Tibial artery (tissue), 4 donors: ENCODE data around the gene ADAMTS9.

ENCODE experiments used
- DNase-seq, 2 donors: peaks; one replicate each; pipeline ENCODE4 v3.0.0-alpha.2; 2019
- H3K27ac ChIP-seq, 2 donors: fragments of 200-600 bp; sonication (generic) in 1 of 2; 1 replicate in 1 of 2; 2 replicates in 1 of 2; pipeline ENCODE4 v1.5.1; 2018 to 2019; ENCODE audit warnings: mild to moderate bottlenecking in 1 of 2
- H3K27me3 ChIP-seq, 2 donors: fragments of 200-600 bp; sonication (generic) in 1 of 2; one replicate each; pipeline versions ENCODE4 v1.5.1 to v1.6.0; 2016 to 2019
- H3K36me3 ChIP-seq, 3 donors: fragments of 200-600 bp; sonication (generic) in 2 of 3; one replicate each; pipeline ENCODE4 v1.5.1; 2016 to 2019; ENCODE audit warnings: mild to moderate bottlenecking in 2 of 3
- H3K4me1 ChIP-seq, 4 donors: fragments of 200-600 bp; sonication (generic) in 2 of 4; 1 replicate in 3 of 4; 2 replicates in 1 of 4; pipeline ENCODE4 v1.5.1; 2016 to 2019
- H3K4me3 ChIP-seq, 2 donors: fragments of 200-600 bp; sonication (generic) in 1 of 2; 1 replicate in 1 of 2; 2 replicates in 1 of 2; pipeline ENCODE4 v1.5.1; 2018 to 2019; ENCODE audit warnings: mild to moderate bottlenecking in 2 of 2
- H3K9me3 ChIP-seq, 3 donors: fragments of 200-600 bp; sonication (generic) in 1 of 3; one replicate each; pipeline ENCODE4 v1.5.1; 2016 to 2019
- intact Hi-C: fragments of 100-400 bp; cut with DNase I; formaldehyde crosslinking; loops from one replicate; pipeline ENCODE4 v1.15.0; 2023; ENCODE audit warnings: low total_unique reads
- TF ChIP-seq, protein P1 (sequence below), 2 experiments: fragments of 200-600 bp in 1 of 2; fragments of 450-650 bp in 1 of 2; IDR thresholded peaks; one replicate each; pipeline ENCODE4 v1.5.1; 2017 to 2019; ENCODE audit warnings: antibody characterized with exemption in 2 of 2, mild to moderate bottlenecking in 1 of 2, moderate library complexity in 1 of 2

ADAMTS9 gene

DNA sequence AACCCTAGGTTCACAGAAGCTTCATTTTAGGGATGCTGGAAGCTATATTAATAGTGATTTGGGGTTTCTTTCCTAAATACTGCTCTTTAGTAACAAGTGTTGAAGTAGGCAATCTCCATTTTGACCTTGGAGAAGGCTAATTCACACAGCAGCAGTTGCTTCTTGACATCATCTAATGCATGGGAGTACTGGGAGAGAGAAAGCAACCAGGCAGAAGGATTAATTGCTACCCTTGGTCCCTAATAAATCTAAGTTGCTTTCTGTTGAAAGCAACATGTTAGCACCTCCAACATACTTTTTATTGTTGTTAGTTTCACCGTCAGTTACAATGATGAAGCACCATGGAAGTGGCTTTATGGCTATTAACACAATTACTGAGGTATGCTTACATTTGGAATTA, 96.2 kb downstream of the ADAMTS9 start:
- no peak overlapping the region for H3K27ac ChIP-seq
- TF ChIP-seq, protein P1, sequence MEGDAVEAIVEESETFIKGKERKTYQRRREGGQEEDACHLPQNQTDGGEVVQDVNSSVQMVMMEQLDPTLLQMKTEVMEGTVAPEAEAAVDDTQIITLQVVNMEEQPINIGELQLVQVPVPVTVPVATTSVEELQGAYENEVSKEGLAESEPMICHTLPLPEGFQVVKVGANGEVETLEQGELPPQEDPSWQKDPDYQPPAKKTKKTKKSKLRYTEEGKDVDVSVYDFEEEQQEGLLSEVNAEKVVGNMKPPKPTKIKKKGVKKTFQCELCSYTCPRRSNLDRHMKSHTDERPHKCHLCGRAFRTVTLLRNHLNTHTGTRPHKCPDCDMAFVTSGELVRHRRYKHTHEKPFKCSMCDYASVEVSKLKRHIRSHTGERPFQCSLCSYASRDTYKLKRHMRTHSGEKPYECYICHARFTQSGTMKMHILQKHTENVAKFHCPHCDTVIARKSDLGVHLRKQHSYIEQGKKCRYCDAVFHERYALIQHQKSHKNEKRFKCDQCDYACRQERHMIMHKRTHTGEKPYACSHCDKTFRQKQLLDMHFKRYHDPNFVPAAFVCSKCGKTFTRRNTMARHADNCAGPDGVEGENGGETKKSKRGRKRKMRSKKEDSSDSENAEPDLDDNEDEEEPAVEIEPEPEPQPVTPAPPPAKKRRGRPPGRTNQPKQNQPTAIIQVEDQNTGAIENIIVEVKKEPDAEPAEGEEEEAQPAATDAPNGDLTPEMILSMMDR (IDR thresholded peaks at IDR 0.05) = no peak
- no peak overlapping the region for H3K4me3 ChIP-seq
- intact Hi-C loops = no loop called here
- no peak for DNase-seq
- no peaks in the 10 kb centered on the region for H3K9me3 ChIP-seq
- H3K27me3 ChIP-seq = no peaks in the 10 kb centered on the region
- peaks cover 0 to 29% (median 9%) of the 10 kb centered on the region in 4 donors for H3K4me1 ChIP-seq
- H3K36me3 ChIP-seq = no peaks in the 10 kb centered on the region

DNA sequence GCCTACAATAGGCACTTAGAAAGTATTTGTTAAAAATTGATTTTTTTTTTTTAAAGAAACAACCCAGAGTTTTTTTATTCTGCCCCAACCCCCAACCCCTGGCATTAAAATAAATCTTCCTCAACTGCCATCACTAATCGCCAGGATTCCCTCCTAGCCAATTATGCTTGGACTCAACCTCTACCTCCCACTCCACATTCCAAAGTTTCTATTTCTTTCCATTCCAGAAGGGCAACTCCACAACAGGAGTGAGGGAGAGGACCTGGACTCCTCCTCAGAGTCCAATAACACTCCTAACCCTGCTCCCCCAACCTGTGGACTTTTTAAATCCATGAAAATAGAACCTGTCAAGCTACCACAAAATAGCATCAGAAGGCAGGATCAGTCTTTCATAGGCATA, 99.4 kb downstream of the ADAMTS9 start:
- TF ChIP-seq, protein P1 (IDR thresholded peaks at IDR 0.05) = no peak
- Histone ChIP-seq H3K27ac (no peak overlapping the region), H3K27me3 (no peaks in the 10 kb centered on the region), H3K9me3 (no peaks in the 10 kb centered on the region), H3K36me3 (no peaks in the 10 kb centered on the region), H3K4me1 (peaks cover 0 to 6% (median 5%) of the 10 kb centered on the region in 4 donors), H3K4me3 (no peak overlapping the region)
- intact Hi-C loops = no loop called here
- DNase-seq = no peak

DNA sequence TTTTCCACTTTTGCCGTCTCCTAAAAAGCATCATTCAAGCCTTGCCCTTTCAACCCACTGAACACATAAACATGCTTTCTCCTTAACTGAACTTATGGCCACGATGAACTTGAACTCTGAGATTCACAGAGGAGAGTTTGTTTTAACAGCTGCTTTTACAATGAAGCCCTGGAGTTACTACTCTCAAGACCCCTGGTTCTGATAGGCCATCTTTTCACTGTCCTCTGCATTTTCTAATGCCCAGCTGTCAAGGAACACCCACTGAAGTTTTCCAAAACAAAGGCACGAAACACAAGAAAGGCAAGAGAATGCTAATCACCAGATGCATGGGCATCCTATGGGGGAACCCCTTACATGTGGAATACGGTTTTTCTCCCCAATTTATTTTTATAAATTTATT, 100.8 kb downstream of the ADAMTS9 start:
- intact Hi-C loops = no loop called here
- TF ChIP-seq, protein P1 (IDR thresholded peaks at IDR 0.05) = no peak
- no peak overlapping the region for H3K4me3 ChIP-seq
- H3K4me1 ChIP-seq = peaks cover 0 to 6% (median 5%) of the 10 kb centered on the region in 4 donors
- no peak for DNase-seq
- no peaks in the 10 kb centered on the region for H3K36me3 ChIP-seq
- H3K9me3 ChIP-seq = no peaks in the 10 kb centered on the region
- no peaks in the 10 kb centered on the region for H3K27me3 ChIP-seq
- no peak overlapping the region for H3K27ac ChIP-seq

DNA sequence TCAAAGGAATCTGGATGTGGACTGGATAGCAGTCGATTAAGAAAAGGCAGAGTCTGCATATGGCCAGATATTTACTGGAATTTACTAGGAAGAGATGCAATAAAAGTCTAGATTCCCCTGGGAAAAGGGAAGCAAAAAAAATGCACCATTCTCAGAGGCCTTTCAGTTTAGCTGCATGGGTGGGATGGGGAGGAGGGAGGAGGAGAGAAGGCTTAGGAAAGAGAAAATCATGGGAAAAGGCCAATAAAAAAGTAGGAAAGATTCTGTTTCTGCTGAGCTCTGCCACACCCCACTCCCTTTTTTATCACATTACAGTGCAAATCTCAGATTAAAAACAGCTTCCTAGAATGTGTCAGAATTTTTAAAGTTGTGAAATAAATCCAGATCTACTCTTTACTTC, 103.6 kb downstream of the ADAMTS9 start:
- H3K4me1 ChIP-seq = peaks cover 0 to 12% (median 5%) of the 10 kb centered on the region in 4 donors
- intact Hi-C loops = no loop called here
- H3K27ac ChIP-seq = no peak overlapping the region
- no peaks in the 10 kb centered on the region for H3K9me3 ChIP-seq
- no peaks in the 10 kb centered on the region for H3K36me3 ChIP-seq
- DNase-seq = no peak
- no peak overlapping the region for H3K4me3 ChIP-seq
- no peaks in the 10 kb centered on the region for H3K27me3 ChIP-seq
- TF ChIP-seq, protein P1 (IDR thresholded peaks at IDR 0.05) = no peak

DNA sequence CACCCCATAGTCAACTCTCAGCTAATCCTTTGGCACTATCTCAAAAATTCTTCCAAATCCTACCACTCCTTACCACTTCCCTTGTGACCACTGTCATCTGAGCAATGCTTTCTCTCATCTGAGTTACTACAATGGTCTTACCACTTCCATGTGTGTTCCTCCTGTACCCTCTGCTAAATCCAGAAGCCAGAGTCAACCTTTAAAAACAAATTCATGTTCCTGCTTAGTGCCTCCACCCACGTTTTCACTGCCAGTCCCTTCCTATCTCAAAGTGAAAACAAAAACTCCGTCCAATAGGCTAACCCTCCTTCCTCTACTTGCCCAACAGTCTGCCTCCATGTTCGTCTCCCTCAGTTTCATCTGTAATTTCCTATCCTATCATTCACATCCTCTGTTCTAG, 109.0 kb downstream of the ADAMTS9 start:
- no peak overlapping the region for H3K27ac ChIP-seq
- DNase-seq = no peak
- TF ChIP-seq, protein P1 (IDR thresholded peaks at IDR 0.05) = no peak
- H3K4me1 ChIP-seq = peaks cover 0 to 7% (median under 1%) of the 10 kb centered on the region in 4 donors
- no peaks in the 10 kb centered on the region for H3K27me3 ChIP-seq
- H3K9me3 ChIP-seq = no peaks in the 10 kb centered on the region
- no peak overlapping the region for H3K4me3 ChIP-seq
- intact Hi-C loops = no loop called here
- H3K36me3 ChIP-seq = no peaks in the 10 kb centered on the region
